HG03378 (cell line): ENCODE results near the gene TTC9C.
A peak's percentile ranks its signal among the peaks of the same experiment; 100 is the strongest.
"Not testable (repeated sequence)": the region's sequence is repeated elsewhere in the genome, so short reads cannot be mapped to it uniquely, and the experiment has no call there.

Source experiments
- ATAC-seq: cut with Tn5 transposase; IDR thresholded peaks from one replicate; pipeline ENCODE4 v1.9.1; 2021; ENCODE audit warnings: mild to moderate bottlenecking, moderate library complexity; ENCODE audit not compliant: unreplicated experiment

TTC9C gene

GRCh38 chr11:62749931-62750330 lies 21.6 kb downstream of the TTC9C start:
- ATAC-seq: not testable (repeated sequence)

- ATAC-seq: no peak
These were observed 24.0 kb downstream of the TTC9C start for GRCh38 chr11:62752177-62752785.

DNA sequence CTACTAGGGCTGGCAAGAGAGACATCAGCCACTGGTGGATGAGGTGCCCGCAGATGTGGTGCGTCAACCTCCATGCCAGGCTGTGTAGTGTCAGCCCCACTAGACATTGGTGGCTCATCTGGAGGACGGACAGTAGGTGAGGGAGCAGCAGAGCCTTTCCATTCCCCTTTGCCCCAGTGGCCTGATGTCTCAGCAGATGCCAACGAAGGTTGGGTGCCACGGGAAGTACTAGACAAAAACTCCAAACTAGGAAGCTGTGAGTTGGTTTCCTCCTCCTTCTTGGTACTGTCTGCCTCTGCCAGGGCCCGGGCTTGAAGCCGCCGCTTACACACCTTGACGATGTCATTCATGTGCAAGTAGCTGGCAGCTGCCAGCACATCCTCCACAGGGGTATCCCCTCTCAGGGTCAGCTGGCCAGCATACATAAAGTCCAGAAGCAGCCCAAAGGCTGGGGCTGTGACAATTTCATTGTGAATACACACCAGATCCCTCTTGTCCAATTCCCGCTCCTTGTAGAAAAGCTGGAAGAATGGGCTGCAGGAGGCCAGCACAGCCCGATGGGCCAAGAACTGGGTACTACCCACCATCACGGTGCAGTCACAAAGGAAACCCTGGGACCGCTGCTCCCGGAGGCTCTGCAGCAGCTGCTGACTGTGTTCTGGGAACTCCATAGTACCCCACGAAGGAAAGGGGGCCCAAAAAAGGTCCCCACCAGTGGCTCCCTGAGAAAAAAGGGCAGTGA lies 24.9 kb downstream of the TTC9C start:
- ATAC-seq: no peak

DNA sequence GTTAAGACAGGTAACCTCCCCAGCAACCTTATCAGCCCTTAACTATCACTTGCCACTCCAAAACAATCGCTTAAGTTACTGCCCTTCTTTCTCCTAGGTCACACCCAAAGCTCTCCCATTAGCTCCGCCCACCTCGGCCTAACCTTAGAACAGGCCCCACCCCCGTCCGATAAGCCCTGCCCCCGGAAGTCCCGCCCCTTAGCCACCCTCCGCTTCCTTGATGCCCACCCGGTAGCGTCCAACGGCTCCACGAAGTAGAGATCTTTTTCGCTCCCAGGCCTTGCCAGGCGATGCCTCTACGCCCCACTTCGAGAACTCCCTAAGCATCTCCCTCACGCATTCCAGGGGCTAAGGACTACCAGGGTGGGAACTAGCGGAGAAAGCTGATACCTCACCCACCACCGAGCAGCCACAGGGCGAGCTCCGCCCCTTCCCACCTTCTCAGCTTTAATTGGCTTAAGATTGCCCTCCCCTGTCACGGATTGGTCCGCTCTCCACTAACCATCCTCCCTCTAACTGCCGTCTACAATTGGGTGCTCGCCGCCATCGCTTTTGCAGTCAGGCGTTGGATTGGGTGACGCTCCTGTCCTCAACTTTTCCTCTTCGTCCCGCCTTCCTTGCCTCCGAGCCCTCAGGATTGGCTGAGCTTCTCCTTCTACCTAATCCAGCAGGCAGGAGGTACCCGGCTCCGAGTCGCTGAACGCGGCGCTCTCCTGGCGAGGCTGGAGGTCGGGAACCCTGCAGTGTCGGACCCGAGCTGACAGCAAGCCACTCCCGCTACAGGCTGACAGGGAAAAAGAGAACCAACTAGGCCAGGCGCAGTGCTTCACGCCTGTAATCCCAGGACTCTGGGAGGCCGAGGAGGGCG lies 25.7 kb downstream of the TTC9C start, which contains the start of gene ZBTB3:
Gene ZBTB3, minus strand, starts transcription at position 425 of the 868 bp plus-strand sequence. CDS start 496 bp downstream, outside the sequence.
- peak; percentile 92 for ATAC-seq

- no peak for ATAC-seq
These were observed 26.9 kb downstream of the TTC9C start for GRCh38 chr11:62755086-62755615.

DNA sequence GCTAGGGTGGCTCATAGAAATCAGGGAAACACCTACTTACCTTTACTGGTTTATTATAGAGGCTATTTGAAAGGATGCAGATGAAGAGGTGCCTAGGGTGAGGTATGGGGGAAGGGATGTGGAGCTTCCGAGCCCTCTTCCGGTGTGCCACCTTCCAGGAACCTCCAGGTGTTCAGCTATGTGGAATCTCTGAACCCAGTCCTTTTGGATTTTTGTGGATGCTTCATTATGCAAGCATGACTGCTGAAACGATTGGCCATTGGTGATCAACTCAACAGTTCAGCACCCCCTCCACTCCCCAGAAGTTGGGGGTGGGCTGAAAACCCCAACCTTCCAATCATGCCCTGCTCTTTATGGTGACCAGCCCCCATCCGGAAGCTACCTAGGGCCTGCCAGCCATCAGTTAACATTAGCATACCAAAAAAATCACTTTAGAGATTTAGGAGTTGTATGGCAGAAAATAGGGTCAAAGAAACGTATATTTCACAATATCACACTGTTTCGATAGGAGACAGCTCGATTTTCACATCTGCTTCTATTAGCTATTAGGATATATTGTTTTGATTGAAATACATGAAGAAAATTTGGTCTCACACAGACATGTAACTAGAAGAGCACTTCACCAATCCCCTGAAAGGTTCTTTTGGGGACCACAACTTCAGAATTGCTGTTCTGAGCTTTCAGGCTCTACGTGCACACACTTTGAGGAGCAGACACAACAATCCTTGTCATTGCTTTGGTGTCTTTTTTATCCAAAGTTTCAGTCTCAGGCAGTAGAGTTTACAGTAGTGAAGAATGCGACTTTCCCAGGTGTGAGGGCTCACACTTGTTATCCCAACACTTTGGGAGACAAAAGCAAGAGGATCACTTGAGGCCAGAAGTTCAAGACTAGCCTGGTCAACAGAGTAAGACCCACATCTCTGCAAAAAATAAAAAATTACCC lies 29.8 kb downstream of the TTC9C start:
- ATAC-seq: no peak

DNA sequence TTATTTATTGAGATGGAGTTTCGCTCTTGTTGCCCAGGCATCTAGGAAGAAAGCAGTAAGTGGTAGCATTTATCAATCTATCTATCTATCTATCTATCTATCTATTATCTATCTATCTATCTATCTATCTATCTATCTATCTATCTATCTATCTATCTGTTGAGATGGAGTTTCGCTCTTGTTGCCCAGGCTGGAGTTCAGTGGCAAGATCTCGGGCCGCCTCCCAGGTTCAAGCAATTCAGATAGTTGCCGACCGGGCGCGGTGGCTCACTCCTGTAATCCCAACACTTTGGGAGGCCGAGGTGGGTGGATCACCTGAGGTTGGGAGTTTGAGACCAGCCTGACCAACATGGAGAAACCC lies 32.6 kb downstream of the TTC9C start:
- not testable (repeated sequence) for ATAC-seq

- peak; percentile 2 for ATAC-seq
These were observed 42.5 kb downstream of the TTC9C start for GRCh38 chr11:62770778-62771143.

GRCh38 chr11:62771144-62772021 lies 43.1 kb downstream of the TTC9C start, which contains the start of gene TAF6L:
Gene TAF6L, plus strand, starts transcription at chr11:62771396. Its CDS starts 4,388 bp downstream, at chr11:62775784.
- ATAC-seq: peak; percentile 66

GRCh38 chr11:62774407-62774806 lies 46.1 kb downstream of the TTC9C start:
- no peak for ATAC-seq

DNA sequence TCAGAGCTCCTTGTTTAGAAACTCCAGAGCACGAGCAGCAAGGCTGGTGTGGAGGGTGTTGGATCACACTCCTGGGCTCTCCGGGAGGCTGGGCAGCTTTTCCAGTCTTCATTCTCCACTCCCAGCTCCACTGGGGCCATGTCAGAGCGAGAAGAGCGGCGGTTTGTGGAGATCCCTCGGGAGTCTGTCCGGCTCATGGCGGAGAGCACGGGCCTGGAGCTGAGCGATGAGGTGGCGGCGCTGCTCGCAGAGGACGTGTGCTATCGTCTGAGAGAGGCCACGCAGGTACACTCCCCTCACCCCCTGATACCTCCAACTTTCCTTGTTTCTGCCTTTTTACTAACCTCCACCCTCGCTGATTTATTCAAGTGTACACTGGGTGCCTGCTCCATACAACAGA lies 47.4 kb downstream of the TTC9C start:
- no peak for ATAC-seq

GRCh38 chr11:62777389-62777788 lies 49.1 kb downstream of the TTC9C start:
- no peak for ATAC-seq

GRCh38 chr11:62778441-62778840 lies 50.2 kb downstream of the TTC9C start:
- no peak for ATAC-seq

DNA sequence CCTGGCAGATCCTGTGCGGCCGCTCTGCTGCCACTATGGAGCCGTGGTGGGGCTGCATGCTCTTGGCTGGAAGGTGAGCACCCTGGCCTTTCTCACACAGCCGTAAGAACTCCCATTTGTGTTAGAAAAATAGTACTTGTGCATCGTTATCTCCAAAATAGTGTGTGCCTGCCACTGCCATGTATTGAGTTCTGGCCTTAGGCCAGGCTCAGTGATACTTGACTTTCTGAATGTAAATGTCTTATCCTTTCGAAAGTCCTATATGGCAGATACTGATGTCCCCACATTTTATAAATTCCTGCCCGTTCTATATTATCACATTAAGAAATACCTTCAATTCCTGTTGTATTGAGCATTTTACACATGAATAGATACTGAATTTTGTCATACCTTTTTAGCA lies 54.5 kb downstream of the TTC9C start:
- no peak for ATAC-seq

DNA sequence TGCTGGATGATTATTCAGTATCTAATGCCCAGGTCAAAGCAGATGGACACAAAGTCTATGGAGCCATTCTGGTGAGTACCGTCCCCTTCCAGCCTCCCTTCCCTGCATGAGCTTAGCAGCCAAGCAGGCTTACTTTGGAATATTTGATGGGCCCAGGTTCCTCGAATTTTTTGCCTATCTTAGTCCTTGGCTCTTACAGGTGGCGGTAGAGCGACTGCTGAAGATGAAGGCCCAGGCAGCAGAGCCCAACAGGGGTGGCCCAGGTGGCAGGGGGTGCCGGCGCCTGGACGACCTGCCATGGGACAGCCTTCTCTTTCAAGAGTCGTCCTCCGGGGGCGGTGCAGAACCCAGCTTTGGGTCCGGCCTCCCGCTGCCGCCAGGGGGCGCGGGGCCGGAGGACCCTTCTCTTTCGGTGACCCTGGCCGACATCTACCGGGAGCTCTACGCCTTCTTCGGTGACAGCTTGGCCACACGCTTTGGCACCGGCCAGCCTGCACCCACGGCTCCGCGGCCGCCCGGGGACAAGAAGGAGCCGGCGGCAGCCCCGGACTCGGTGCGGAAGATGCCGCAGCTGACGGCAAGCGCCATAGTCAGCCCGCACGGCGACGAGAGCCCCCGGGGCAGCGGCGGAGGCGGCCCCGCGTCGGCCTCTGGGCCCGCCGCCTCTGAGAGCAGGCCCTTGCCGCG lies 58.2 kb downstream of the TTC9C start:
- ATAC-seq: peak; percentile 43

- peak; percentile 53 for ATAC-seq
These were observed 58.9 kb downstream of the TTC9C start, which contains the start of gene TMEM179B for GRCh38 chr11:62787005-62787759. Gene TMEM179B, plus strand, starts transcription at chr11:62787402. Its CDS starts 30 bp downstream, at chr11:62787432.
